GM12878 (cell line): ENCODE data around the gene BRD3. TPM values are rescaled to one million over a fixed set of nuclear protein-coding genes. Genes with fewer than 3 reads are reported as not detected.

ENCODE experiments used
- ATAC-seq: fragments of 200-7000 bp; cut with Tn5 transposase; 3 replicates; pipeline ENCODE4 v1.9.1; 2020; ENCODE audit warnings: mild to moderate bottlenecking, moderate library complexity
- BruUV-seq: library from RNA; stranded (reverse); fragments of 400-500 nt; replicated peaks from 2 replicates; lab custom pipeline; 2021; lab: Mats Ljungman, UMichigan
- CTCF ChIA-PET: fragments of 300-600 bp; sonication (Branson Sonifier 250); formaldehyde crosslinking; extraction: SDS; loops from one replicate; lab custom pipeline; 2021; ENCODE audit warnings: inconsistent platforms; lab: Yijun Ruan, JAX
- POLR2A ChIA-PET: fragments of 350-600 bp; formaldehyde crosslinking; extraction: SDS; loops from one replicate; lab custom pipeline; 2021; ENCODE audit warnings: inconsistent platforms; lab: Charles Lee
- RAD21 ChIA-PET: fragments of 300-600 bp; sonication (Branson Sonifier 250); formaldehyde crosslinking; loops from one replicate; lab custom pipeline; 2023; ENCODE audit warnings: antibody characterized with exemption; ENCODE audit not compliant: unreplicated experiment; lab: Charles Lee
- SMC1A ChIA-PET: fragments of 300-600 bp; sonication (Branson Sonifier 250); formaldehyde crosslinking; loops from one replicate; lab custom pipeline; 2023; ENCODE audit not compliant: unreplicated experiment, uncharacterized antibody; lab: Charles Lee
- DNase-seq: peaks from one replicate; pipeline ENCODE4 v3.0.0-alpha.2; 2011; ENCODE audit warnings: low read depth, low spot score
- FAIRE-seq: peaks from 3 replicates; lab custom pipeline; 2011; peaks lifted over from hg19 to GRCh38; lab: Jason Lieb, UNC
- H2AFZ ChIP-seq: 2 replicates; pipeline ENCODE4 v1.6.0; 2011; ENCODE audit warnings: low read depth, low read length, control low read depth; ENCODE audit not compliant: control insufficient read depth
- H3K27ac ChIP-seq: 2 replicates; pipeline ENCODE4 v1.5.1; 2011; ENCODE audit warnings: control low read depth; ENCODE audit not compliant: control insufficient read depth, insufficient read depth
- H3K27me3 ChIP-seq, 2 experiments: replicated peaks in 1 of 2; 2 replicates each; pipeline versions ENCODE4 v1.6.0 to v1.6.1; 2011; ENCODE audit warnings: low read length in 1 of 2; ENCODE audit not compliant: control insufficient read depth in 2 of 2, insufficient read depth in 2 of 2
- H3K36me3 ChIP-seq, 2 experiments: 2 replicates each; pipeline ENCODE4 v1.5.1; 2011; ENCODE audit warnings: low read length in 1 of 2; ENCODE audit not compliant: control insufficient read depth in 2 of 2, insufficient read depth in 2 of 2
- H3K4me1 ChIP-seq: 2 replicates; pipeline ENCODE4 v1.6.1; 2011; ENCODE audit warnings: mild to moderate bottlenecking, low read length, moderate library complexity, mixed read lengths; ENCODE audit not compliant: control insufficient read depth, insufficient read depth
- H3K4me2 ChIP-seq: 2 replicates; pipeline ENCODE4 v1.6.0; 2011; ENCODE audit warnings: control low read depth; ENCODE audit not compliant: control insufficient read depth, insufficient read depth
- H3K4me3 ChIP-seq: fragments of 200-600 bp; sonication (generic); 2 replicates; pipeline ENCODE4 v1.5.1; 2016
- H3K79me2 ChIP-seq: 2 replicates; pipeline ENCODE4 v1.6.0; 2011; ENCODE audit warnings: low read length; ENCODE audit not compliant: control insufficient read depth, insufficient read depth
- H3K9ac ChIP-seq: 2 replicates; pipeline ENCODE4 v1.8.0; 2011; ENCODE audit warnings: low read length, control low read depth, mixed read lengths; ENCODE audit not compliant: control insufficient read depth, insufficient read depth
- H3K9me3 ChIP-seq: replicated peaks from 3 replicates; pipeline ENCODE4 v1.5.1; 2011; ENCODE audit warnings: mild to moderate bottlenecking, low read length; ENCODE audit not compliant: control insufficient read depth, insufficient read depth
- H4K20me1 ChIP-seq: 2 replicates; pipeline ENCODE4 v1.6.0; 2011; ENCODE audit not compliant: control insufficient read depth, insufficient read depth
- ATF3 ChIP-seq: IDR thresholded peaks from 2 replicates; pipeline ENCODE4 v1.6.1; 2011; ENCODE audit warnings: low read depth, mild to moderate bottlenecking, low read length, moderate library complexity, borderline replicate concordance; ENCODE audit errors: extremely low read depth
- BACH1 ChIP-seq: fragments of 450-650 bp; IDR thresholded peaks from 2 replicates; pipeline ENCODE4 v1.6.1; 2017; ENCODE audit warnings: mild to moderate bottlenecking, borderline replicate concordance
- BCLAF1 ChIP-seq: fragments of 450-650 bp; IDR thresholded peaks from 2 replicates; pipeline ENCODE4 v1.6.1; 2017; ENCODE audit warnings: antibody characterized with exemption, mild to moderate bottlenecking, moderate library complexity
- E2F8 ChIP-seq: fragments of 450-650 bp; IDR thresholded peaks from 2 replicates; pipeline ENCODE4 v1.6.1; 2018; ENCODE audit warnings: mild to moderate bottlenecking, low read depth, moderate library complexity; ENCODE audit not compliant: partially characterized antibody
- EED ChIP-seq: sonication (generic); IDR thresholded peaks from 2 replicates; pipeline ENCODE4 v1.6.1; 2016; ENCODE audit warnings: antibody characterized with exemption, low read depth
- KLF5 ChIP-seq: fragments of 450-650 bp; IDR thresholded peaks from 2 replicates; pipeline ENCODE4 v1.6.1; 2014; ENCODE audit warnings: mild to moderate bottlenecking; ENCODE audit not compliant: partially characterized antibody
- NBN ChIP-seq: fragments of 450-650 bp; IDR thresholded peaks from 2 replicates; pipeline ENCODE4 v1.6.1; 2016
- RAD21 ChIP-seq: IDR thresholded peaks from 2 replicates; pipeline ENCODE4 v1.6.1; 2011; ENCODE audit warnings: mild to moderate bottlenecking, low read depth, low read length, moderate library complexity; ENCODE audit not compliant: insufficient read depth
- RB1 ChIP-seq: fragments of 450-650 bp; formaldehyde crosslinking; IDR thresholded peaks from 2 replicates; pipeline ENCODE4 v1.6.1; 2017; ENCODE audit warnings: mild to moderate bottlenecking, borderline replicate concordance
- RELB ChIP-seq: fragments of 450-650 bp; IDR thresholded peaks from 2 replicates; pipeline ENCODE4 v1.6.1; 2017; ENCODE audit warnings: low read depth, mild to moderate bottlenecking, moderate library complexity
- ZNF207 ChIP-seq: fragments of 450-650 bp; IDR thresholded peaks from 2 replicates; pipeline ENCODE4 v1.6.1; 2014; ENCODE audit warnings: antibody characterized with exemption, mild to moderate bottlenecking, borderline replicate concordance
- ZNF622 ChIP-seq: fragments of 450-650 bp; IDR thresholded peaks from 2 replicates; pipeline ENCODE4 v1.6.1; 2017; ENCODE audit warnings: mild to moderate bottlenecking, inconsistent platforms
- WGBS: methylation state at CpG from one replicate; pipeline ENCODE4 v1.1.6; 2016; ENCODE audit warnings: low lambda C conversion rate; ENCODE audit not compliant: insufficient replicate concordance, insufficient coverage; ENCODE audit errors: missing lambda C conversion rate; 5-methylcytosine and 5-hydroxymethylcytosine counted together
- in situ Hi-C: fragments of 300-500 bp; cut with MboI; formaldehyde crosslinking; loops from 9 replicates; pipeline ENCODE4 v1.14.3; 2018; ENCODE audit warnings: mixed read lengths
- intact Hi-C: fragments of 100-400 bp; cut with micrococcal nuclease; formaldehyde crosslinking; loops from one replicate; pipeline ENCODE4 v1.14.2; 2022; ENCODE audit not compliant: unreplicated experiment
- polyA plus RNA-seq, 11 experiments: library from polyadenylated mRNA; depleted of rRNA in 4 of 11; unstranded in 6 of 11; stranded (reverse) in 5 of 11; fragments of >200 nt; fragmentation: Nextera tagmentation in 4 of 11; fragmentation: Illumina TruSeq in 1 of 11; extraction: Ambion mirVana in 4 of 11; extraction: Trizol in 1 of 11; gene quantifications; 1 replicate in 1 of 11; 2 replicates in 10 of 11; pipeline versions ENCODE4 v1.2.1 to v1.2.3, GENCODE V29; 2011 to 2016; ENCODE audit warnings: inconsistent platforms in 2 of 11, missing spikeins in 2 of 11, low read depth in 1 of 11
- total RNA-seq, 4 experiments: library from RNA; depleted of rRNA in 3 of 4; stranded (reverse); fragments of >200 nt in 3 of 4; fragmentation: Illumina TruSeq in 1 of 4; extraction: Trizol in 1 of 4; gene quantifications; 2 replicates each; pipeline versions ENCODE4 v1.2.1 to v1.2.3, GENCODE V29; 2013 to 2021

BRD3 gene
- total and polyA plus RNA-seq, 10 of the 15 experiments (the other 5 are each of a cell fraction or from before 2014, with no cell fraction given), result 0.53 to 20.8 (median 4.8) TPM

- ChIA-PET CTCF (interaction anchor here (0.6 to 4.6 kb wide), 40 partner anchors 10 to 572 kb away, joined by 3 to 177 read pairs (median 5); partner anchors contain the start of genes BRD3OS and CACFD1), RAD21 (interaction anchor here (0.8 to 4.3 kb wide), 26 partner anchors 26 to 267 kb away, joined by 3 to 76 read pairs (median 5); no protein-coding TSS in a partner anchor), POLR2A (interaction anchor here (1.6 to 1.8 kb wide), 2 partner anchors 207 to 212 kb away, joined by 4 to 16 read pairs; no protein-coding TSS in a partner anchor), SMC1A (interaction anchor here (0.8 to 3.6 kb wide), 20 partner anchors 18 to 413 kb away, joined by 3 to 53 read pairs (median 5); partner anchors contain the start of genes BRD3OS, RNU6ATAC and SARDH)
- DNase-seq, result no peak
- Histone ChIP-seq H3K27ac (no peak overlapping the region), H3K4me2 (peak overlapping the region; percentile 95; the same call in 1 of the 2 replicates), H3K36me3 (no peaks in the 10 kb centered on the region), H2AFZ (no peak overlapping the region), H3K27me3 (no peaks in the 10 kb centered on the region), H3K4me3 (no peak overlapping the region), H3K79me2 (peaks cover 36% of the 10 kb centered on the region), H3K9ac (no peak overlapping the region), H4K20me1 (no peaks in the 10 kb centered on the region), H3K4me1 (peaks cover 15% of the 10 kb centered on the region), H3K9me3 (no peaks in the 10 kb centered on the region)
- peak; percentile 72 for ATAC-seq
- peak; percentile 84 for FAIRE-seq
- BruUV-seq, result no TSS peak
- in situ Hi-C loops, result loop anchor here (5.0 kb wide), 1 partner anchor 207 kb away; no protein-coding TSS in a partner anchor
- under 1% methylated on average over 11 of the region's 11 CpGs for WGBS
- intact Hi-C loops, result loop anchor here (1.0 to 5.0 kb wide), 5 partner anchors 104 to 407 kb away; no protein-coding TSS in a partner anchor
- no peak for TF ChIP-seq E2F8
- TF ChIP-seq ZNF622, result no peak
- TF ChIP-seq EED, result no peak
- TF ChIP-seq ZNF207, result 0 out of 2 replicates have a peak, but pooled peaks have one; percentile 32
- no peak for TF ChIP-seq BCLAF1
- no peak for TF ChIP-seq ATF3
- no peak for TF ChIP-seq BACH1
- peak; percentile 99 for TF ChIP-seq RAD21
- TF ChIP-seq RB1, result 0 out of 2 replicates have a peak, but pooled peaks have one; percentile 66
- no peak for TF ChIP-seq NBN
- no peak for TF ChIP-seq RELB
- TF ChIP-seq KLF5, result peak; percentile 45
Measured at GRCh38 chr9:133994353-133995011, 73.3 kb downstream of the BRD3 start.
